ENCODE measurements around the gene KIF12.

Gene KIF12

DNA sequence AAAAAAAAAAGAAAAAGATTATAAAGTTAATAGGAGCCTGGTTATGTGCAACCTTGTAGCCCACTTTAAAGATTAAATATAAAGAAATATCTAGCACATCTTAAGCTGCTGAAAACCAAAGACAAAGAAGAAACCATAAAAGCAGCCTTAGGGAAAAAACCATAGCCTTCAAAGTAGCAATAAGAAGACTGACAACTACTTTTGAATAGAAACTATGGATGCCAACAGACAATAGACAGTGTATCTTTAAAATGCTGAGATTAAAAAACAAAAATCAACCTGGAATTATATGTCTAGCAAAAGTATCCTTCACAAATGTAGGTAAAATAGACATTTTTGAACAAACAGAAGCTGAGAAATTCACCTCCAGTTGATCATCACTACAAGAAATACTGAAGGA is 3.4 kb upstream of the KIF12 start:
- DNase-seq: no peak

- no peak for DNase-seq
Measured at GRCh38 chr9:114100536-114100935, 1.4 kb upstream of the KIF12 start.

DNA sequence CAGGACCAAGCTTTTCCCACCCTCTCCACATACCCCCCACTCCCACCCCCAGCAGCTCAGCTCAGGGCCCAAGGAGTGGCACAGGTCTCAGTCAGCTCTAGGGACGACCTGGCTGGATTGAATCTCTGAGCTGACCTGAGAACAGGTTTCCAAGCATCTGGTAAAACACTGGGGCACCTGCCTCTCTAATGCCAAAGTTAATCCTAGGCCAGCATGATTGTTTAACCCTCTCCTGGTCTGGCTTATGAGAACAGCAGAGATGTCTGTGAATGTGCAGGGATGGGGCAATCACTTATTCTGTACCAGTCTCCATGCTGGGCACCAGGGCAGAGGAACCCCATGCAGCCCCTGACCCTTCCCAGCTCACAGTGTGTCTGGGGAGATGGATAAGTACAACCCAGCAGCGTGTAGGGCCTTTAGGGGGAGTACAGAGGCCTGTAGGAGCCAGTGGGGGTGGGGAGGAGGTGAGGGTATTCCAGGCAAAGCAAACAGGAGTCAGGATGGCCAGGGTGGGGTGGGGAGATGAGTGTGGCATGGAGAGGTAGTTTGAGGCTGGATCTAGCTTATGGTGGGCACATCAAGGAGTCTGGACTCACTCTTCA is 678 bp upstream of the KIF12 start:
- no peak for DNase-seq

DNA sequence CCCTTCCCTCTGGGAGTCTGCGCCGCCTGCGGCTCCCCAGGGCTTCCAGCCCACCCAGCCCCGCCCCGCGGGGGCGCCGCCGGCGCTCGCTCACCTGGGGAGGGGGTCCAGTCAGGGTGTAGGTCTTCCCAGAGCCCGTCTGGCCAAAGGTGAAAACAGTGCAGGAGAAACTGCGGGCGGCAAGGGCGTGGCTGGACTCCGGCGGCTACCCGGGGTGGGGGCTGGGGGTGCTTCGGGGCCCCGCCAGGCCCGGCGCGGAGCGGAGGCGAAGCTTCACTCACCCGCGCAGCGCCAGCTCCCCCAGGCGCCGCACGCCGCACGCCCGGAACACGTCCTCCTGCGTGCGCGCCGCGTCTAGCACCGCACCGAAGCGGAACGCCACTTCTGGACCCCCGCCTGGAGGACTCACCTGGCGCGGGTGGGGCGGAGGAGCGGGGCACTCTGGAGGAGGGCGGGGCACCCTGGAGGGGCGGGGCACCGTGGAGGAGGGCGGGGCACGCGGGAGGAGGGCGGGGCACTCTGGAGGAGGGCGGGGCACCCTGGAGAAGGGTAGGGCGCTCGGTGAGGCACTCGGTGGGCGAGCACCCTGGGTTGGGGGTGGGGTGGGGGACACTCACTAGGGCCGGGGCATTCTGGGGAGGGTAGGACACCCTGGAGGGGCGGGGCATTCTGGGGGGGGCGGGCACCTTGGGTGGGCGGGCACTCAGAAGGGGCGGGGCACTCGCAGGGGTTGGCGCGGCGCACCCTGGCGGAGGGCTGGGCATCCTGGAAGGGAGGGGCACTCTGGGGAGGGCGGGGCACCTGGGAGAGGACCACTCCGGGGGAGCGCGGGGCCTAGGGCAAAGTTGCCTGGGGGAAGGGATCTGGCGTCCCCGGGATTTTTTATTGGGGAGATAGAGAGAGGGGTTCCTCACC is 814 bp downstream of the KIF12 start:
- peak; percentile 27 for DNase-seq

GRCh38 chr9:114097613-114098020 is 1.5 kb downstream of the KIF12 start:
- no peak for DNase-seq

DNA sequence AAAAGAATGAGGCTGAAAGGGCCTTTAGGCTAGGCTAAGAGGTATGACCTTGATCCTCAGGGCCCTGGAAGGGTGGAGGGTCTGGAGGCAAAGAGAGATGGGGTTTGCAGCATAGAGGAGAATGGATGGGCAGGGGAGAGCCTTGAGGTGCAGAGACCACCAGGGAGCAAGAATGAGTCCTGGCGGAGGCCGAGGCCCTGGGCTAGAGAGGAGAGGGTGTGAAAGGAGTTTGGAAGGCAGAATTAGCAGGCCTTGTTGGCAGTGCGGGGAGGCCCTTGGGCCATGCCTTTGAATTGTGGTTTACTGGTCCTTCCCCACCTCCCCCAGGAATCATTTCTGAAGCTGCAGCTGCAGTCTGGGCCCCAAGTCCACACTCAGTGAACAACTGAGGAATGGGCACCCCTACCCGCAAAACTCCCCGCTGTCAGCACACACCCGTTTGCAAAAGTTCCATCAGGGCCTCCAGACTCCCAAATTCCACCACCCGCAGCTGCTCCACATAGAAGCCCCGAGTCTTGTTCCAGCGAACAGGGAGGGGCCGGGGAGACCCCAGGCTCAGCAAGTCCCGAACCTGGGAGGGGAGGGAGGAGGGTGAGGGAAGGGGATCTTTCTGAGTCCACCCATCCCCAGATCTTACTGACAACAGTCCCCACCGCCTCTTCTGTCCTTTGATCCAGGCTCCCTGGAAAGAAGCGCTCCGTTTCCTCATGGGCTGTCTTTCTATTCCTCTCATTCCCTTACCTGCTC is 2.1 kb downstream of the KIF12 start:
- DNase-seq: no peak

DNA sequence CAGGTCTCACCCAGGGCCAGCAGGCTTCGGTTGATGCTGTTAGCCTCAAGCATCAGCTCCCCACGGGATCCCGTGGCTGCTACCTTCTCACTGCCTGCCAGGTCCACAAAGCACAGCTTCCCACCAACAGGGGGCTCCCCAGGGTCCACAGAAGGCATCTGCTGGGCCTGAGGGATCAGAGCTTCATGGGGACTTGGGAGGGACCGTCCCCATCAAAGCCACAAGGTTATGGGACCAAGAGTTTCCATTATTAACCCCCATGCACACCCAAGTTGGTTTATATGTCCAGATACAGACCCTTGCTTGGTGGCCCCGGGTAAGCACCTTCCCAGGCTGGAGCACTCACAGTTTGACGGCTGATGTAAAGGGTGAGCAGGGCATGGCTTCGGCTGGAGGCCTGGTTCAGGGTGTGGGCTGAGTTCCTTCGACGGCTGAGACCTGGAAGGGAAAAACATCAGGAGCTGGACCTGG is 3.0 kb downstream of the KIF12 start:
- no peak for DNase-seq

DNA sequence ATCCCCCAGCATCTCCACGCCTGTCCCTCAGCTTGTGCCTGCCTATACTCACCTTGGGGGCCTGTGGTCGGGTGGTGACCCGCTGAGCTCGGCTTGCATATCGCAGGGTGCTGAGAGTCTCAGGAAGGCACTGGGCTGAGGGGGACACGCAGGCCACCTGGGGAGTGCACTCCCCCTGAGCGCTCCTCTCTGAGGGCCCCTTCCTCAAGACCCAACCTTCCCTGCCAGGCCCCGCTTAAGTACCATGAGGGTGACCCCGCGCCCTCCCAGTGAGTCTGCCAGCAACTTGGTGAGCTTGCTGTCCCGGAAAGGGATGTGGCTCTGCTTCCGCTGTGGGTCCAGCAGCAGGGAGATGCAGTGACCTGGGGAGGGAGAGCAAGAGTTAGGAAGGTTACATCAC is 4.1 kb downstream of the KIF12 start:
- DNase-seq: no peak

DNA sequence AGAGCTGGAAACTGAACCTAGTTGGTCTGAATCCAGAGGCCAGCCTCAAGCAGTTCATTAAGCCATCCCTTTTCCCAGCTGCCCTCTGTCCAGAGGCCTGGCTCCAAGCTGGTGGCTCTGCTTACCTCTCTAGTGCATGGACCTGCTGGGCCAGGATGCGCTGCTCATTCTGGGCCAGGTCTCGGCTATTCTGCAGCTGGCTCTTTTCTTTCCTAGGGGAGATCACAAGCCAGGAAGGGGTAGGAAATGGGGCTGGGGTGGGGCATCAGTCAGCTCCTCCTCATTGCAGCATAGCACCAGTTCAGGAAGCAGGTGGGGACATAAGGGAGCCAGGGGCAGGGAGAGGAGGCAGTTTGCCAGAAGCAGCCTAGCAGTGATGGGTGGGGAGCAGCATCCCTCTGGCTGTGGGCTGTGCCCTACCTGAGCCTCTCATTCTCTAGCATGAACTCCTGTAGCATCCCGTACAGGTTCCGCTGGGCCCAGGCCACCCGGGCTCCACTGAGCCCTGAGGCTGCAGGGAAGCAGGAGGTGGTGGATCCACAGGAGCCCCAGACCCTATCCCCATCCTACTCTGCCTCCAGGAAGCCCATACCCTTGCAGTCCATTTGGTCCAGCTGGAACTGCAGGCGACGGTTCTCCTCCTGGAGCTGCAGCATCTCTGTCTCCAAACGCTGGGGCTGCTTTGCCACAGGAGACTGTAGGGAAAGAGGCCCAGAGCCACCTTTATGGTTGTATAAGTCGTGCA is 5.2 kb downstream of the KIF12 start:
- no peak for DNase-seq

- no peak for DNase-seq
Measured at GRCh38 chr9:114093031-114093471, 6.0 kb downstream of the KIF12 start.

GRCh38 chr9:114092336-114092735 is 6.8 kb downstream of the KIF12 start:
- no peak for DNase-seq

DNA sequence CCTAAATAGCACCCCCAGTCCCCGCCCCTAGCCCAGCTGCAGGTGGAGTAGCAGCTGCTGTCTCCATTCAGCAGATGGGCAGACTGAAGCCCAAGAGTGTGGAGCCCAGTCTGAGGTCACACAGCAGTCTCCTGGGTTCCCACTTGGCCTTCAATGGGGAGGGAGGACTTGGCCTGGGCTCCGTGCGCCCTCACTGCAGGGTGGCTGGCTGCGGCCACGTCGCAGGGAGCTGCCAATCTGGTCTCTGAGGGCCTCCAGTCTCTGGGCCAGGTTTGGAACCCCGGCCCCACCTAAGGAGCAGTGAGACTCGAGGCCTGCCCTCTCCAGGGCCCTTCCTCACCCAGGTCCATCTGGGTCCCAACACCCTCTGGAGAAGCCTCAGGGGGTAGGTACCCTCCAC is 7.4 kb downstream of the KIF12 start:
- no peak for DNase-seq

DNA sequence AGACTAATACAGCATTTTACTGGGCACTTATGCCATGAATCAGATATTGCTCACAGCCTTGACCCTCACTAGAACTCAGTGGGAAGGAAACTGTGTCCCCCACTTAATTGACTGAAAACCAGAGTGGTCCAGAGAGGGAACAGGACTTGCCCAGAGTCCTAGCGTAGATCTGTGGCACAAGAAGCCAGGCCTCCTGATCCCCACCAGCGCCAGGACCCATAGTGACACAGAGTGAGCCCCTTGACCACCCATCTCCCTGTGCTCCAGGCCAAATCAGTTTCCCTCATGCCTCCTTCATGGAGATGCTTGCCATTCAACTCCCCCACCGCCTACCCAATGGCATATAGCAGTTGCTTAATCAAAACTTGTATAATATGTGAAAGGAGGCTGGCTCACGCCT is 8.3 kb downstream of the KIF12 start:
- DNase-seq: no peak

GRCh38 chr9:114089206-114089840 is 9.8 kb downstream of the KIF12 start:
- no peak for DNase-seq

DNA sequence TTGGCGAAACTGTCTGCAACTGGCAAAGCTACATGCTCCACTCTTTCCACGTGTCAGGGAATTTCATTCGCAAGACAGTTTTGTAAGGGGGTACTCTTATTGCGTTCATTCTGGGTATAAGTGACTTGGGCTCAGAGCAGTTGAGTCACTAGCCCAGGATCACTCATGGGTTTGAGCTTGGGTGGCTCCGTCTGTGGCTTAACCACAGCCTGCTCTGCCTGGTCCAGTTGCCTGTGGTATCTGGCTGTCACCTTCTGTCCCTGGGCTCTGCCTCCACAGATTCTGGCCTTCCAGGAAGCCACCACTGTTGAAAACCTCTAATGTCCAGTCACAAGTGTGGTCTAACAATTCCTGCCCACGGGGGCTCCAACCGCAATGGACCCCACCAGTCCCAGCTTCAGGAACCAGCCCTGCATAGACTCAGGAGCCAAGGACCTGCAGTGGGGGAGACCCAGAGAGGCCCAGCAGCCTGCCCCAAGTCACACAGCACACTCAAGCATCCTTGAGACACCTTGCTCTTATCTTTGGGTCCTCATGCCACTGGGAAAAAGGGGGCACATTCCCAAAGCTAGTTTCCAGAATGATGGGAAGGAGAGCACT is 10.4 kb downstream of the KIF12 start:
- no peak for DNase-seq

- DNase-seq: no peak
Measured at GRCh38 chr9:114087721-114088120, 11.4 kb downstream of the KIF12 start.

DNA sequence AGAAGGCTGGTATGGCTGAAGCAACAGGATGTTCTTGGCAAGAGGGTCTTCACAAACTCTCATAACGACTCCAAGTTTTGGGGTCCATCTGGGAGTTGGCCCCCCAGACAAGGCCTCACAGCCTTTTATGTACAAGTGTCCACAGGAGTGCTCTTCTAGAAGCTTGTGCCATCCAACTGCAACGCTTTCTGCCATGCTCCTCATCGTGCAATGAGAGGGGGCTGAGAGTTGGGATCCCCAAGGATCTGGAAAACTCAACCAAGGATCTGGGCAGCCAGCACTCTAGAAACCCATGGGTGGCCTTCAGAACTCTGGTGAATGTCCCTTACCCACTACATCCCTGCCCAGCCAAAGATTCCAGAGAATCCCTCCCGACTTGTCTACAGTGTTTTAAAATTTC is 12.5 kb downstream of the KIF12 start:
- no peak for DNase-seq

GRCh38 chr9:114086009-114086408 is 13.1 kb downstream of the KIF12 start:
- no peak for DNase-seq

DNA sequence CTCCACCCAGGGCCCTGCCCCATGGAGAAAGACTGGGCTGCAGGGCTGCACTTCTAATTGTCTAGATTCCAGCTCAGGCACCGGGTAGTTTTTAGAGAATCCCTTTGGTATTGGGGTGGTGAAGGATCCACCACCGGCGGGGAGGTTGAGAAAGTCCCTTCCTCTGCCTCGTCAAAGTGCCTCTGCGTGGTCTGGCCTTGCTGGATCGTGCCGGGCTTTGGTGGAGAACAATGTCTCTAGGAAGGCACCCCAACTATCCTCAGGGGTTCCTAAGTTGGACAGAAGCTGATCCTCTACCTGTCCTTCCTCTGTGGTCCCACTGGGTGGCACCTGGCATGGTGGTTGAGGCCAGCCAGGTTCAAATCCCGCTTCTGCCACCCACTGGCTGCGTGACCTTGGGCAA is 13.7 kb downstream of the KIF12 start:
- DNase-seq: no peak

DNA sequence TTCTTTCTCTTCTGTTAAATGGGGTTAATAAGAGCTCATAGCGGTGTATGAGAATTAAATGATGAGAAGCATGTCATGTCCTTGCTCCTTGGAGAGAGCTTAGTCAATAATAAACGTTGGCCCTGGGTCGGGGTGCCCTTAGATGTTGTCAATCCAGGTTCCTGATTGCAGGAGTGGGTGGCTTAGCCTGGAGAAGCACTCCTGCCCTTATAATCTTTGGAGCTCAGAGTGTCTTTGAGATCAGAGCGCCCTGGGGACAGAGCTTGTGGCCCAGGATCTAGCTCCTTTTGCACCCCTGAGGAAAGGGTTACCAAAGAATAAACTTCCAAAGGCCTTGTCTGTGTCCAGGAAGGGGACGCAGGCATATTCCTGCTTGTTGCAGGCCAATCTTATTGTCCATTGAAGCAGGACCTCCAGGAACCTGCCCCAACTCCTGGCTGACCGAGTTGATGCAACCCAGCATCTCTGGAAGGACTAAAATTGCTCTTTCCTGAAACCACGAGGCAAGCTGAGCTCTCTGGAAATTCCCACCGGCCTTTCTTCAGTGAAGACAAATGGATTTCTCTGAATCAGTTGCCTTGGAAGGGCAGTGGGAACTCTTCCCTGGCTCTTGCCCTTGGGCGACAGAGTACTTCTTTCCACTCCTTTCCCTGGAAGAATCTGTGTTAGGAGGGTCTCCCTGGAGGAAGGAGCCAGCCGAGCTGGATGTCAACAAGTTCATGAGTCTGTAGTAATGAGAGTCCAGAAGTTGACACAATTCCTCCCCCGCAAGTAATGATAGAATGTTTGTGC is 14.6 kb downstream of the KIF12 start:
- no peak for DNase-seq

DNA sequence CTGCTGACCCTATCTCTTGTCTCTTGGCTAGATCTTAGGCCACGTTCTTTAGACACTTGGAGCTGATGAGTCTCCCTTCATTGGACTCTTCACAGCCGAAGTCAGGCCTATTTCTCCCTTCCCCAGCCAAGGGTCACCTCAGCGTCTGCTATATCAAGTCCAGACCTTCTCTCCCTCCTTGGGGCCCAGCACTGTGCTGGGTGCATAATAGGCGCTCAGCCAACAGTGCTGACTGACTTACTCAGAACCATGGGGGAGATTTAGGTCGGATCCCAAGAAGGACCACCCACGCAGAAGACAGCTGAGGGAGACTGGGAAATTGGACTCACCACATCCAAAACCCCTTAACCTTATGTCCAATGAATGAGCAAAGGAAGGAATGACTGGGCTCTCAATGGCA is 15.4 kb downstream of the KIF12 start:
- DNase-seq: no peak

Measured in activated T-cell treated with anti-CD3 and anti-CD28 coated beads, Interleukin-2, amount 50 U/mL, for 1 hour (primary cell).